ENCODE data around the gene WDFY4.

- TF ChIP-seq CTCF (optimal IDR thresholded peaks at IDR 0.05 in 1 of 3, IDR thresholded peaks at IDR 0.05 in 1 of 3, conservative IDR thresholded peaks at IDR 0.05 in 1 of 3; ENCODE audit: extremely low read depth in 1 of 3, insufficient read depth in 2 of 3, low read length in 3 of 3), result no peak
- no peak for TF ChIP-seq EZH2 (IDR thresholded peaks at IDR 0.05; ENCODE audit: low read length)
Observed at GRCh38 chr10:48727866-48728265, 43.2 kb downstream of the WDFY4 start.

Data from keratinocyte (primary cell).